SH-SY5Y (cell line): ENCODE results near the gene LPAR1.

Experiments
- GATA2 ChIP-seq: IDR thresholded peaks from 2 replicates; pipeline ENCODE4 v1.6.1; 2011; ENCODE audit warnings: mild to moderate bottlenecking, low read depth, low read length
- GATA3 ChIP-seq: IDR thresholded peaks from 2 replicates; pipeline ENCODE4 v1.6.1; 2011; ENCODE audit warnings: low read depth, mild to moderate bottlenecking, low read length, moderate library complexity

DNA sequence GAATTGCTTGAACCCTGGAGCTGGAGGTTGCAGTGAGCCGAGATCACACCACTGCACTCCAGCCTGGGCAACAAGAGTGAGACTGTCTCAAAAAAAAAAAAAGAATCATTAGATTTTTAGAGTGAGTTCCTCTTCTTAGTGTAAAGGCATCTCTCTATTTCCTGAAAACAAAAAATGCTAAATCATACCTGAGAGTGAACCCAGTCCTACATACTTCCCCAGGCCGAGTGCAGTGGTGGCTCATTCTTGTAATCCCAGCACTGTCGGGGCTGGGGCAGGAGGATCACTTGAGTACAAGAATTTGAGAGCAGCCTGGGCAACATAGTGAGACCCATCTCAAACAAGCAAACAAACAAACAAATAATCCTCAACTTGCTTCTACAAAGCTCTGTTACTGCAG, 38.2 kb upstream of the LPAR1 start:
- TF ChIP-seq GATA2 (no peak), GATA3 (no peak)
